SJSA1 (cell line): ENCODE measurements around the gene DNAJC6. TPM values are rescaled to one million over a fixed set of nuclear protein-coding genes. Genes with fewer than 3 reads are reported as not detected.

Experiments used
- DNase-seq, 2 experiments: peaks; one replicate each; pipeline ENCODE4 v3.0.0-alpha.2; 2015 to 2020; ENCODE audit warnings: low spot score in 2 of 2, low read depth in 1 of 2
- H3K27ac ChIP-seq: fragments of 250-450 bp; sonication (Bioruptor Pico); 2 replicates; pipeline ENCODE4 v1.5.1; 2020; ENCODE audit warnings: mild to moderate bottlenecking, moderate library complexity
- H3K27me3 ChIP-seq: fragments of 250-450 bp; sonication (Bioruptor Pico); replicated peaks from 2 replicates; pipeline ENCODE4 v1.5.1; 2020; ENCODE audit warnings: mild to moderate bottlenecking, moderate library complexity
- H3K36me3 ChIP-seq: fragments of 250-450 bp; sonication (Bioruptor Pico); 2 replicates; pipeline ENCODE4 v1.5.1; 2020; ENCODE audit warnings: mild to moderate bottlenecking
- H3K4me1 ChIP-seq: fragments of 250-450 bp; sonication (Bioruptor Pico); replicated peaks from 2 replicates; pipeline ENCODE4 v1.6.1; 2021; ENCODE audit warnings: mild to moderate bottlenecking
- H3K4me3 ChIP-seq: fragments of 250-450 bp; sonication (Bioruptor Pico); 2 replicates; pipeline ENCODE4 v1.5.1; 2020; ENCODE audit warnings: mild to moderate bottlenecking
- H3K9me3 ChIP-seq: fragments of 250-450 bp; sonication (Bioruptor Pico); replicated peaks from 2 replicates; pipeline ENCODE4 v1.5.1; 2020; ENCODE audit warnings: mild to moderate bottlenecking
- total RNA-seq: library from RNA; depleted of rRNA; stranded (reverse); fragments of >200 nt; shearing (Covaris generic); gene quantifications from 2 replicates; pipeline ENCODE4 v1.2.3, GENCODE V29; 2014

The DNAJC6 gene
- total RNA-seq, 1 experiment from 2014 or later = 0.47 TPM

- H3K4me1 ChIP-seq = no peaks in the 10 kb centered on the region; the same call in 1 of the 2 replicates
- no peak overlapping the region for H3K27ac ChIP-seq
- H3K4me3 ChIP-seq = no peak overlapping the region
- no peaks in the 10 kb centered on the region for H3K27me3 ChIP-seq
- H3K9me3 ChIP-seq = no peaks in the 10 kb centered on the region
- H3K36me3 ChIP-seq = no peaks in the 10 kb centered on the region
- no peak for DNase-seq
These were observed 6.9 kb downstream of the DNAJC6 start for GRCh38 chr1:65316233-65316632.

DNA sequence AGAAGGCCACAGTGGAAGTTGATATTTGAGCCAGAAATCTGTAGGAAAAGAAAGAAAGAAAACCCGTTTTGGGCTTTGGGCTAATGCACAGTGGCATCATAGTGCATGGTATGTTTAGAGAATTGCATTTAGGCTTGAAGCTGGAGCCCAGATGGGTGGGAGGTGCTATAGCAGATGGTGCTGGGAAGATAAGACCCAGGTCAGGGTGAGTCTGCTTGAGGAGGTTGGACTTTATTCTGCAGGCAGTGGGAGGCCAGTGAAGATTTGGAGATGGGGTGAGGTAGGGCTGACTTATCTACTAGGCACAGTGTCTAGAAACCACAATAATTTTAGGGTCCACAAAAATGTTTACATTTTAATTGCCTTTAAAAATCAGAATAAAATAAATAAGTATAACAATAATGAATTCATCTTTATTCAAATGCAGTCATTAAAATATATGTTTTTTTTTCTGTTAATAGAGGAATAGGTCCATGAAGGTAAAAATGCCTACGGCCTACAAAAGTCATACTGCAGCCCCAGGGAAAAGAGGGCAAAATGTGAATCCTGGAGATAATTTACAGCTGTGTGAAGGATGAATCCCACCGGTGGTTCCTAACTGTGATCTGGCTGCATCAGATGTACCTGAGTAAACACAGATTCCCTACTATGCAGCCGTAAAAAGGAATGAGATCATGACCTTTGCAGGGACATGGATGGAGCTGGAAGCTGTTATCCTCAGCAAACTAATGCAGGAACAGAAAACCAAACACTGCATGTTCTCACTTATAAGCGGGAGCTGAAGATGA lies 8.7 kb downstream of the DNAJC6 start:
- Histone ChIP-seq H3K4me3 (no peak overlapping the region), H3K9me3 (no peaks in the 10 kb centered on the region), H3K4me1 (no peaks in the 10 kb centered on the region; the same call in 1 of the 2 replicates), H3K27me3 (no peaks in the 10 kb centered on the region), H3K36me3 (no peaks in the 10 kb centered on the region), H3K27ac (no peak overlapping the region)
- no peak for DNase-seq

DNA sequence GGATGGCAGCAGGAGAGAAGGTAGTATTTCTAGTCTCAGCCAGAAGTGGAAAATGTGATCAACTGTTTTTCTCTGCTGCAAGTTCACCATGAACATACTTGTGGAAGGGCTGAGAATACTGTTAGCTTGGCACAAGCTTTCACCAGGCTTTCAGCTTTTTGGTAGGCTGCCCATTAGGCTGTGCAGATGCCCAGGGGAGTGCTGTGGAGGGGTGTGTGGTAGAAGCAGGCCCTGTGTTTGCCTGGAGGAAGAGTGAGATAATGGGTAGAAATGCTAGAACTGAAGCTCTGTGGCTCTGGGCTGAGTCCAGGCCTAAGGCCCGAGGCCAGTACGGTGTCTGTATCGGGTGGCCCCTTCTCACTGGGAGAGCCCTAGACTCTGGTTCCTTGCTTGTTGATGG lies 9.8 kb downstream of the DNAJC6 start:
- no peaks in the 10 kb centered on the region for H3K36me3 ChIP-seq
- H3K27ac ChIP-seq = no peak overlapping the region

DNA sequence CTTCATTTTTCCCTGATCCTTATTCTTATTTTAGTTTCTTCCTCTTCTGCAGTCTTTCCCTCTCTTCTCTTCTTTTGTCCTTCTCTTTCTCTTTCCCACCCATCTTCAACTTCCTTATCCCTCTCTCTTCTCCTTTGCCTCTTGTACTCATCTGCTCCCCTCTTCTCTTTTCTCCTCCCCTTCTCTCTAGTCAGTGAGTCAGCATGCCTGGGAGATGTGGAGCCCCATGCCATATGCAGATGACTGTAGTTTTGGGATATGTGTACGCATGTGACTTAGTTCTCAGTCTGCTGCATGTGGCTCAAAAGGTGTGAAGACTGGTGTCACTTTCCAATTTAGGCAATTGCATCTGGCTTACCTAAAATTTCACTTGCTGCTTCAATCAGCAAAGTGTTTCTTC lies 10.4 kb downstream of the DNAJC6 start:
- no peaks in the 10 kb centered on the region for H3K27me3 ChIP-seq
- H3K4me3 ChIP-seq = no peak overlapping the region
- H3K9me3 ChIP-seq = no peaks in the 10 kb centered on the region
- no peaks in the 10 kb centered on the region; the same call in 1 of the 2 replicates for H3K4me1 ChIP-seq
- H3K36me3 ChIP-seq = no peaks in the 10 kb centered on the region
- no peak for DNase-seq
- H3K27ac ChIP-seq = no peak overlapping the region

More for the DNA sequence above, 9.8 kb downstream of the DNAJC6 start:
- Histone ChIP-seq H3K4me1 (no peaks in the 10 kb centered on the region; the same call in 1 of the 2 replicates), H3K27me3 (no peaks in the 10 kb centered on the region), H3K4me3 (no peak overlapping the region), H3K9me3 (no peaks in the 10 kb centered on the region)
- no peak for DNase-seq

GRCh38 chr1:65321879-65322278 lies 12.5 kb downstream of the DNAJC6 start:
- no peaks in the 10 kb centered on the region for H3K9me3 ChIP-seq
- H3K27ac ChIP-seq = no peak overlapping the region
- no peak overlapping the region for H3K4me3 ChIP-seq
- no peaks in the 10 kb centered on the region; the same call in 1 of the 2 replicates for H3K4me1 ChIP-seq
- H3K27me3 ChIP-seq = no peaks in the 10 kb centered on the region
- no peaks in the 10 kb centered on the region for H3K36me3 ChIP-seq
- no peak for DNase-seq

DNA sequence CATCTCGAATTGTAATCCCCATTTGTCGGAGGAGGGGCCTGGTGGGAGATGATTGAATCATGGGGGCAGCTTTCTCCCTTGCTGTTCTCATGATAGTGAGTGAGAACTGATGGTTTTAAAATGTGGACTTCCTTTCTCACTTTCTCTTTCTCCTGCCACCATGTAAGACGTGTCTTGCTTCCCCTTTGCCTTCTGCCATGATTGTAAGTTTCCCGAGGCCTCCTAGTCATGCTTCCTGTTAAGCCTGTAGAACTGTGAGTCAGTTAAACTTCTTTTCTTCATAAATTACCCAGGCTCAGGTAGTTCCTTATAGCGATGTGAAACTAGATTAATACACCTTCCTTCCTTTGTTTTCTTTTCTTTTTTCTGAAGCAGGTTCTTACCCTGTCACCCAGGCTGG lies 13.9 kb downstream of the DNAJC6 start:
- H3K4me3 ChIP-seq = no peak overlapping the region
- no peak overlapping the region for H3K27ac ChIP-seq
- no peaks in the 10 kb centered on the region for H3K27me3 ChIP-seq
- H3K9me3 ChIP-seq = no peaks in the 10 kb centered on the region
- H3K36me3 ChIP-seq = no peaks in the 10 kb centered on the region
- H3K4me1 ChIP-seq = no peaks in the 10 kb centered on the region; the same call in 1 of the 2 replicates
- DNase-seq = no peak

DNA sequence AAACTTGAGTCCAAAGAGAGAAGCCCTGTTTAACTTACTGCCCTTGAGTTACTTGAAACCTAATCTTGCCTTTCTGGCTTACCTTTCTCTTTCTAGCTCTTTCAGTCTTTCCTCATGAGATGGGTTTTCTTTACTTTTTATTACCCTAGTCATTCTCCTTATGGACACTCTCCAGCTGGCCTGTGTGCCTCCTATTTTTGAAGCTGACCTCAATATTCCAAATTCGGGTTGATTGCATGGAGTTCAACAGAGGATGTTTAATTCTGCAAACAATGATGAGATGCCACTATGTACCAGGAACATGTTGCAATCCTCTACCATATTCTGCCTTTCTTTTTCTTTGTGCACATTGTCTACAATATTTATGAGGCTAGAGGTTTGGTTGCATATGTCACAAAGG lies 20.7 kb downstream of the DNAJC6 start:
- H3K27ac ChIP-seq = no peak overlapping the region
- H3K36me3 ChIP-seq = no peaks in the 10 kb centered on the region
- DNase-seq = no peak
- no peaks in the 10 kb centered on the region for H3K4me1 ChIP-seq
- no peaks in the 10 kb centered on the region for H3K9me3 ChIP-seq
- H3K4me3 ChIP-seq = no peak overlapping the region
- H3K27me3 ChIP-seq = no peaks in the 10 kb centered on the region; the same call in 1 of the 2 replicates

DNA sequence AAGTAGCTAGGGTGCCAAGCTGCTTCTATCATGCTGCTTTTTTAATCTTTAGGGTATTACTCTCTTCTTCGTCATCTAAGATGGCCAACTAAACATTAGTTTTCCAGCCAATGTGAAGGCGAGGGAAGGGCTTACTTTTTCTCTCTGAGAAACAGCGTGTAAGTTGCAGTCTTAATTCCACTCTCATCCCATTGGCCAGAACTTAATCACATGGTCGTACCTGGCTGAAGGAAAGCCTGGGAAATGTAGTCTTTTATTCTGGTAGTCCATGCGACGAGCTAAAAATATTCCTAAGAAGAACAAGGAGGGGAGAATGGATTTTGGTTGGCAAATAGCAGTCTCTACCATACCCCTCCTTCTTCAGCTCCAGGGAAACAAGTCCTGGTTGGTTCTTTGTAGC lies 21.5 kb downstream of the DNAJC6 start:
- Histone ChIP-seq H3K4me1 (no peaks in the 10 kb centered on the region), H3K27ac (no peak overlapping the region), H3K27me3 (no peaks in the 10 kb centered on the region; the same call in 1 of the 2 replicates), H3K36me3 (no peaks in the 10 kb centered on the region), H3K4me3 (no peak overlapping the region), H3K9me3 (no peaks in the 10 kb centered on the region)
- no peak for DNase-seq

DNA sequence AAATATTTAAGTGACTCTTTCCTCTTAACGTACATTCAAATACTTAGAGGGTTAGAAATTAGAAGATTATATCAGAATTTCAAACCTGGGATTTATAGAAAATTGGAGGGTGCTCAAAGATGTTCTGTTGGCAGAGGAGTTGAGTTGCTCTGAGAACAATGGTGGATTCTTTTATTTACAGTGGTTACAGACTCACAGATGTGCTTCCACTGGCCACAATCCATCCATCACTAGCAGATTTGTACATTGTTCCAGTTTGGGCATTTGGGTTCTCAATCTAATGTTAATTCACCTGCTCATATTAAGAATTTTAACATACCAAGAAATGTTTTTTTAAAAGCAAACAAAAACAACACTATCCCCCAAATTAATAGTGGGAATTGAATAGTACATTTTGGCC lies 23.5 kb downstream of the DNAJC6 start:
- no peak for DNase-seq
- Histone ChIP-seq H3K9me3 (no peaks in the 10 kb centered on the region), H3K4me3 (no peak overlapping the region), H3K27ac (no peak overlapping the region), H3K4me1 (no peaks in the 10 kb centered on the region), H3K36me3 (no peaks in the 10 kb centered on the region), H3K27me3 (no peaks in the 10 kb centered on the region; the same call in 1 of the 2 replicates)

- no peak for DNase-seq
- H3K36me3 ChIP-seq = no peaks in the 10 kb centered on the region
- H3K9me3 ChIP-seq = no peaks in the 10 kb centered on the region
- no peak overlapping the region for H3K4me3 ChIP-seq
- H3K4me1 ChIP-seq = no peaks in the 10 kb centered on the region
- no peaks in the 10 kb centered on the region; the same call in 1 of the 2 replicates for H3K27me3 ChIP-seq
- H3K27ac ChIP-seq = no peak overlapping the region
These were observed 24.7 kb downstream of the DNAJC6 start for GRCh38 chr1:65334081-65334480.

DNA sequence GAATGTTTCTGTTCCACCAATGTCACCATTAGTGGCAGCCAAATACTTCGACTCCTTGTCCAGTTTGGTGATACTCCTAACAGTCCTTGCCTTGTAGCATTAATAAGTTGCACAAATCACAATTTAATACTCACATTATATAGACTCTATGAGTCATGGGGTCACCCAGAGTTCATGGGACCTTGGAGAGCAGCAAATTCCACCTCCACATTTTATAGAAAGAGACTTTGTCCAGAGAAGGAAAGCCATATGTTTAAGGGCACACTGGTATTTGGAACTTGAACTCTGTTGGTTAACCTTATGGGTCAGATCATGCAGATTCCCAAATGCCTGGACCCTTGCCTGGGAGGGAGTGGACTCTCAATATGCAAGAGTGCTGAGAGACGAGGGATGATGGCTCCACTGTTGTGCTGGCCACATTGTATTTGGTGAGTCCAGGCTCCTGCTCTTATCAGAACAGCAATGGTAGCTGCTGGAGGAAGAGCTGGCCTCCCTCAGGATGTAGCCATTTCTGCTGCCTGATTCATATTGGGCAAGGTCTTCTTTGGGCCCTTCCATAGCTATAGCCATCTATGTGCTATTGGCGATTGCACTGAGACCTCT lies 30.6 kb downstream of the DNAJC6 start:
- Histone ChIP-seq H3K4me3 (no peak overlapping the region), H3K9me3 (no peaks in the 10 kb centered on the region), H3K27me3 (no peaks in the 10 kb centered on the region), H3K4me1 (no peaks in the 10 kb centered on the region), H3K36me3 (no peaks in the 10 kb centered on the region), H3K27ac (no peak overlapping the region)
- DNase-seq = no peak

GRCh38 chr1:65341381-65341780 lies 32.0 kb downstream of the DNAJC6 start:
- DNase-seq = no peak
- Histone ChIP-seq H3K36me3 (no peaks in the 10 kb centered on the region), H3K27ac (no peak overlapping the region), H3K4me1 (no peaks in the 10 kb centered on the region), H3K9me3 (no peaks in the 10 kb centered on the region), H3K27me3 (no peaks in the 10 kb centered on the region), H3K4me3 (no peak overlapping the region)

DNA sequence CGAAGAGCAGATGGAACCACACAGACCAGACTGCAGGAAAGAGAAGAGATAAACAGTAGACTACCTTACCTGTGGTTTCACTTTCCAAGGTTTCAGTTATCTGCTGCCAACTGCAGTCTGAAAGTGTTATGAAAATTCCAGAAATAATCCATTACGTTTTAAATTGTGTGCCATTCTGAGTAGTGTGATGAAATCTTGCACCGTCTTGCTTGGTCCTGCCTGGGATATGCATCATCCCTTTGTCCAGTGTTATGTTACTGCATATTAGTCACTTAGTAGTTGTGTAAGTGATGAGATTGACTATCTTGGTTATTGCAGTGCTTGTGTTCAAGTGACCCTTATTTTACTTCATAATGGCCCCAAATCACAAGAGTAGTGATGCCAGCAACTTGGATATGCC lies 33.9 kb downstream of the DNAJC6 start:
- Histone ChIP-seq H3K9me3 (no peaks in the 10 kb centered on the region), H3K4me3 (no peak overlapping the region), H3K4me1 (no peaks in the 10 kb centered on the region), H3K27ac (no peak overlapping the region), H3K36me3 (no peaks in the 10 kb centered on the region), H3K27me3 (no peaks in the 10 kb centered on the region)
- no peak for DNase-seq

DNA sequence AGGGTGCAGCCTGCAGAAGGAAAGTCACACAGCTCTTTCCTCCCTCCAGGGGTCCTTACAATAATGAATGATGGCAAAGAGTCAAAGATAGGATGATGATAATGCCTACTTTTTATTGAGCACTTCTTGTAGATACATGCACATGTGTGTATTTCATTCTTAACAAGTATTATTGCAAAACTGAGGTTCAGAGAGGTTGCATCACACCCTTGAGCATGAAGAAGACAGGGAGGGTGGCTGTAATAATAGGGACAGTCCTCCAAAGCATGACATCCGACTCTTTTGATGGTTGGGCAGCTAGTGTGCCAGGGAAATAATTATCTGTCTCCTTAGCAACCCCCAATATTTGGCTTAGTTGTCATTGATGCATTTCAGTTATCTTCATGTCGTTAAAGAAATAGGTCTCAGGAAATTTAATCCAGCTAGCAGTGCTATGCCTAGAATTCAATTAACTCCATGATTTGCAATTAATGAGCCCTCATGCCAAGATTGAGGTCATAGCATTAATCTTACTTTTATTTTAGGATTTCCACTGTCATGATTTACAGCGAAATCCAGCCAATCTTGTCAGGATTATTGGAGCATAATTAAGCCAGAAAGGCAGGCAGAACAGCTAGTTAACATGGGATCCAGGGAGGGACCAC lies 35.0 kb downstream of the DNAJC6 start:
- no peaks in the 10 kb centered on the region for H3K36me3 ChIP-seq
- no peak for DNase-seq
- H3K27me3 ChIP-seq = no peaks in the 10 kb centered on the region
- no peaks in the 10 kb centered on the region for H3K9me3 ChIP-seq
- H3K4me1 ChIP-seq = no peaks in the 10 kb centered on the region
- no peak overlapping the region for H3K27ac ChIP-seq
- H3K4me3 ChIP-seq = no peak overlapping the region
